Measurements from ENCODE around the gene TBC1D13.
"Not testable (repeated sequence)": the region's sequence is repeated elsewhere in the genome, so short reads cannot be mapped to it uniquely, and the experiment has no call there.

TBC1D13 gene

GRCh38 chr9:128786681-128787601 is at the start of gene TBC1D13:
Gene TBC1D13 (plus strand): TSS chr9:128787253. CDS start chr9:128787354, 101 bp downstream.
- peak; percentile 94 for DNase-seq

- DNase-seq: no peak
These were observed 44.7 kb upstream of the TBC1D13 start for GRCh38 chr9:128742401-128742800.

- no peak for DNase-seq
These were observed 43.6 kb upstream of the TBC1D13 start for GRCh38 chr9:128743421-128743820.

GRCh38 chr9:128747241-128747640 is 39.8 kb upstream of the TBC1D13 start:
- no peak for DNase-seq

- no peak for DNase-seq
These were observed 36.0 kb upstream of the TBC1D13 start for GRCh38 chr9:128750926-128751595.

- no peak for DNase-seq
These were observed 33.4 kb upstream of the TBC1D13 start for GRCh38 chr9:128753627-128754026.

- no peak for DNase-seq
These were observed 29.5 kb upstream of the TBC1D13 start for GRCh38 chr9:128757602-128758001.

- no peak for DNase-seq
These were observed 24.2 kb upstream of the TBC1D13 start for GRCh38 chr9:128762671-128763449.

GRCh38 chr9:128764361-128764760 is 22.7 kb upstream of the TBC1D13 start:
- no peak for DNase-seq

- DNase-seq: no peak
These were observed 21.6 kb upstream of the TBC1D13 start for GRCh38 chr9:128765499-128765898.

- DNase-seq: no peak
These were observed 18.4 kb upstream of the TBC1D13 start for GRCh38 chr9:128768606-128769005.

GRCh38 chr9:128770286-128771030 is 16.6 kb upstream of the TBC1D13 start:
- DNase-seq: no peak

- no peak for DNase-seq
These were observed 15.8 kb upstream of the TBC1D13 start for GRCh38 chr9:128771094-128771721.

GRCh38 chr9:128771745-128772519 is 15.1 kb upstream of the TBC1D13 start, which contains the start of gene ZER1:
Gene ZER1 (minus strand): TSS chr9:128771927. CDS start chr9:128755565, 16,362 bp downstream.
- DNase-seq: peak; percentile 97

GRCh38 chr9:128773049-128773448 is 14.0 kb upstream of the TBC1D13 start:
- no peak for DNase-seq

GRCh38 chr9:128774804-128775203 is 12.2 kb upstream of the TBC1D13 start:
- DNase-seq: no peak

- not testable (repeated sequence) for DNase-seq
These were observed 7.0 kb upstream of the TBC1D13 start for GRCh38 chr9:128780093-128780492.

- no peak for DNase-seq
These were observed 5.6 kb upstream of the TBC1D13 start for GRCh38 chr9:128781187-128782070.

- DNase-seq: no peak
These were observed 4.4 kb upstream of the TBC1D13 start for GRCh38 chr9:128782669-128783068.

- no peak for DNase-seq
These were observed 1.6 kb upstream of the TBC1D13 start for GRCh38 chr9:128785427-128785826.

Measured in CD4-positive, alpha-beta T cell treated with Interleukin-17A for 4 hours (primary cell).